Measurements from ENCODE around the gene RAB6B.

RAB6B gene

GRCh38 chr3:133894353-133895207 lies 1.1 kb downstream of the RAB6B start:
- no peak for DNase-seq (ENCODE audit: low read depth in 2 of 2)

DNA sequence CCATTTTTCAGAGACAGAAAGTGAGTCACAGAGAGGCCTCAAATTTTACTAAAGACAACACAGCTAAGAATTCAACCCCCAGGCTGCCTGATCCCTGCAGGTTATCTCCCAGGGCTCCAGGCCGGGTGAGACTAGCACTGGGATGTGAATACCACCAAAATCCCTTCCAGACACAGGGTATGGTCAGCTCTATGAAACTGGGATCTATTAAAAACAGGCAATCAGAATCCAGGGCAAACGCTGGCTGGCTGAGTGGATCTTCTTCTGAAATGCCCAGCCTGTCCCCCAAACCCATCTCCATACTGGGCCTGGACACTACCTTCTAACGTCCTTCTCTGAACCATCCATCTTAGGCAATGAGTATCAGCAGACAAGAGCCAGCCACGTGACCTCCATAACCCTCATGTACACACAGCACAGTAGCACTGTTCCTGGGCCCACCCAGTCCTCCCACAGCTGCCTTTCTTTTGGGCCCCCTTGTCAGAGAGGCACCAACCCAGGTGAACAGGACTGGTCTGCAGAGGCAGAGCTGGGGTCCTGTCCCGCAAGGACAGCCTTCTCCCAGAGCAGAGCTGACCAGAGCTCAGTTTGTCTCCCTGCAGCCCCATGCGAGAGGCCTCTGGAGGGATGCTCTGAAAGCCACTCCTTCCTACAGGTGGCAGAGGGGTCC lies 1.9 kb downstream of the RAB6B start:
- DNase-seq (ENCODE audit: low read depth in 2 of 2): no peak

DNA sequence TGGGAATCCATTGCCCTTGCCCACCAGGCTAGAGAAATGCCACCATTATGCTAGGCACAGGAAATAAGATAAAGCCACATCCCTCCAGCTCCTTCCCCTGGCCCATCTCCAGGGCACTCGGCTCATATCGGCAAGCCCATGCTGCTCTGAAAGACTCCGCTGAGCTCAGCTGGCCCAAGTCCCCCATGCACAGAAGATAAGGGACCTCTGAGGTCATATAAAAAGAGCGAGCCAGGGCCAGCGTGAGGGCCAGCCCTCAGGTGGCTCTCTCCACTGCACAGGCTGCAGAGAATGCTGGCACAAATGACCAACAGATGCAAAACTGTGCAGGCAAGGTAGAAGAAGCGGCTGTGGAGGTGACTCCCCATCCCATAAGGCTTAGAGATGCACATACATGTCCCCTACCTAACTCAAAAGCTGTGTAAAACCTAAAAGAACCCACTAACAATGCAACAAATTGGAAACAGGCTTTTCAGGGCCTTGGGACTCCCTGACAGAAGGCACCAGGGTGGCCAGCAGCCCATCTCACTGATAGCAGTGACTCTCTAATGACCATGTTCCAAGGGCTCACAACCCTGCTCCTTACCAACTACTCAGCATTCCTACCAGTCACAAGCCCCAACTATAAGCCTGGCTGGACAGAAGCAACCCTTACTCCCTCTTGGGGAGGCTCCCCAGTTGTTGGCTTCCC lies 3.0 kb downstream of the RAB6B start:
- DNase-seq (ENCODE audit: low read depth in 2 of 2): no peak

GRCh38 chr3:133891662-133892378 lies 3.9 kb downstream of the RAB6B start:
- DNase-seq (ENCODE audit: low read depth in 2 of 2): no peak

- no peak for DNase-seq (ENCODE audit: low read depth in 2 of 2)
These were observed 4.6 kb downstream of the RAB6B start for GRCh38 chr3:133890972-133891644.

GRCh38 chr3:133890037-133890436 lies 5.6 kb downstream of the RAB6B start:
- no peak for DNase-seq (ENCODE audit: low read depth in 2 of 2)

GRCh38 chr3:133888726-133889340 lies 6.8 kb downstream of the RAB6B start:
- DNase-seq (ENCODE audit: low read depth in 2 of 2): no peak

GRCh38 chr3:133887803-133888703 lies 7.6 kb downstream of the RAB6B start:
- no peak for DNase-seq (ENCODE audit: low read depth in 2 of 2)

DNA sequence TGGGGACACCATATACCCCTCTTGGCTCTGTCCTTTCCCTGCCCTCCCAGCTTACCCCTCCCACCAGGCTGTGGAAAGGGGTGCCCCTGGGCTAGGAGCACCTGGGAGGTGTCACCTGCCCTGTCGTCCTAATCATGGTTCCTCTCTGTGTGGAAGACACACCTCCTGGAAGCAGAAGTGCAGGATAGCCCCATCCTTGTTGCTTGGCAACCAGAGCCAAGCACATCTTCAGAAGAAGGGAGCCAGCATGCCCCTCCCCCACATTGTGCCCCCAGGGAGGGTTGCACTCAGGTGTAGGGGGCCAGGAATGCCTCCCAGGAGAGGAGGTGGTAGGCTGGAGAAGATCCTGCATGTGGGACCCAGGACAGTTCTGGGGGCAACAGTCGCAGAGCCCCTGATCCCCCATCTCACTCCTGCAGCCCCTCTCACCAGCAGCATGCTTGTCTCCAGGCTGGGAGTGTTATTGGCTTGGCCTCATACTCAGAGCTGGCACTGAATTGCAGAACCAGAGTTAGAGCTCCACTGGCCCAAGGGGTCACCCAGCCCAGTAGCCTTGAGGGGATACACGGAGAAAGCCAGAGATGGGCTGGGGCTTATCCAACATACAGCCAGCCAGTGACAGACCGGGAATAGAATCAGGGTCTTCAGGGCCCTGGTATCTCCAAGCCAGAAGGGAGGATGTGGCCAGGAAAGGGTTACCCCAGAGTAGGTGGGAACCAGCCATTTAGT lies 8.4 kb downstream of the RAB6B start:
- no peak for DNase-seq (ENCODE audit: low read depth in 2 of 2)

- no peak for DNase-seq (ENCODE audit: low read depth in 2 of 2)
These were observed 9.5 kb downstream of the RAB6B start for GRCh38 chr3:133886031-133886722.

GRCh38 chr3:133884887-133885711 lies 10.6 kb downstream of the RAB6B start:
- DNase-seq (ENCODE audit: low read depth in 2 of 2): no peak

DNA sequence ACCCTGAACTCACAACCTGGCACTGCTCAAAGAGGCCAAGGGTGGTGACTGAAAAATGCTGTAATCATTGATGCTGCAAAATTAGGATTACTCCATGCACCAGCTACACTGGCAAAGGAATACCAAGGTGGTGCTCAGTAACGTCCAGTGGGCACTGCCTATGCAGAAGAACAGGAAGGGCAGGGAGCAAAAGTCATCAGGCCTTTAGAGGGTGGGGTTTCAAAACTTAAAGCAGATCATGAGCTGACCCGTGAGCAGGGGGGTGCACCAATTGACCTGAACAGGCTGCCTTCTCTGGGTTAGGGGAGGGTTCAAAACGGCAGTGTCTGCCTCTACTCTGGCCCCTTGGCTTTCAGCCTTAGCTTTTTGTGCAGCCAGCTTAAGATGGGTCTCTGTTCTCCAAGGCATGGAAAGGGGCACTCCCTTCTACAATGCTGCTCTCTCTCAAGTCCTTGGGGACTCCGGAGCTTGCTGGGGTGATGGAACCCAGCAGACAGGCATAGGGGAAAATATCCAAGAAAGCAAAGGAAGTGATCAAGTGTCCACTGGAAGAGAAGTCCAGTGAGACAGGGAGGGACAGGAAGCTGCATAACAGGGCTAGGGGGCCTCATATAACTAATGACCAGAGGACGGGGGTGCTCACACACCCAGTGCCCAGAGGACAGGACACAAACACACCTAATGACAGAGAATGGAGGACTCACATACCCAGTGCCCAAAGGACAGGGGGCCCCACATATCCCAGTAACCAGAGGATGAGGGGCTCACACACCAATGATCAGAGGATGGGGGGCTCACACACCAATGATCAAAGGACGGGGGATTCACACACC lies 11.4 kb downstream of the RAB6B start:
- no peak for DNase-seq (ENCODE audit: low read depth in 2 of 2)

DNA sequence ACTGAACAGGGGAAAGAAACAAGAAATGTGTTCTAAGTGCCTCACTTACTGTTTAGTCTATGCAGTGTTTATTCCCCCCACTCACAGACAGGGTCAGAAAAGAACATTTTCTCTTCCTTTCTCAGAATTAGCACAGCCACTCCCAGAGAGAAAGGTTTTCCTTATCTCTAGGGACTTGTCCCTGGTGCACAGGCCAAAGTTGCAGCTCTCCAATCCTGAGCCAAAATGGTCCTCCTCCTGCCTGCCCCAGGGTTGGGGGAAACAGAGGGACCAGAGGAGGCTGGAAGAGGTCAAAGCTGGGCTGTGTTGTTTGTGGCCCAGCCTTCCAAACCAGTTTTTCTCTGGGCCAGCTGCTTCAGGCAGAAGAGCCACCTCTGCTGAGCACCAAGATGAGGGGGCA lies 12.0 kb downstream of the RAB6B start:
- DNase-seq (ENCODE audit: low read depth in 2 of 2): no peak

DNA sequence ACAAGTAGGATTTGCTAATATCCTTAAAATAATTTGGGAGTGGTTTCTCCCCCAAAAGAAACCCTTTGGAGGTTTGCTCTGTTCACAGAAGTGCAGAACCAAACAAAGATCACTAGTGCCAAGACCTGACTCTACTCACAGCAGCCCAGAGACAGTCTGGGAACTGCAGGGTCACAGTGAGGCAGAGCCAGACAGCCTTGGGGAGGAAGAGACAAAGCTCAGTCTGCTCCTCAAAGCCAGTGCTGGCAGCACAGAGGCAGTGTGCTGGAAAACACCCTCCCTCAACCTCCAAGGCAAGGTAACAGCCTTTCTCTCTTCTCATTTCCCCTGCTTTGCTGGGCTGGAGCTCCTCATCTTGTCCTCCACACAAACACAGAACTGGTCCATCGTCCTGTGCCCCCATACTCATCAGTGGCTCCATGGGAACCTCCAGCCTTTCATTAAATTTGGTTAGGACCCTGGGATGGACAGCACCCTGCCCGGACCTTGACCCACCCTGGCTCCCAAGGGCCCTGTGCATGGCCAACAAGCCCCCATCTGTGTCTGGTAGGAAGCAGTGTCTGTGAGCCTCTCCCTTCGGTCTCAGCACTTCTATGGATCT lies 12.6 kb downstream of the RAB6B start:
- no peak for DNase-seq (ENCODE audit: low read depth in 2 of 2)

DNA sequence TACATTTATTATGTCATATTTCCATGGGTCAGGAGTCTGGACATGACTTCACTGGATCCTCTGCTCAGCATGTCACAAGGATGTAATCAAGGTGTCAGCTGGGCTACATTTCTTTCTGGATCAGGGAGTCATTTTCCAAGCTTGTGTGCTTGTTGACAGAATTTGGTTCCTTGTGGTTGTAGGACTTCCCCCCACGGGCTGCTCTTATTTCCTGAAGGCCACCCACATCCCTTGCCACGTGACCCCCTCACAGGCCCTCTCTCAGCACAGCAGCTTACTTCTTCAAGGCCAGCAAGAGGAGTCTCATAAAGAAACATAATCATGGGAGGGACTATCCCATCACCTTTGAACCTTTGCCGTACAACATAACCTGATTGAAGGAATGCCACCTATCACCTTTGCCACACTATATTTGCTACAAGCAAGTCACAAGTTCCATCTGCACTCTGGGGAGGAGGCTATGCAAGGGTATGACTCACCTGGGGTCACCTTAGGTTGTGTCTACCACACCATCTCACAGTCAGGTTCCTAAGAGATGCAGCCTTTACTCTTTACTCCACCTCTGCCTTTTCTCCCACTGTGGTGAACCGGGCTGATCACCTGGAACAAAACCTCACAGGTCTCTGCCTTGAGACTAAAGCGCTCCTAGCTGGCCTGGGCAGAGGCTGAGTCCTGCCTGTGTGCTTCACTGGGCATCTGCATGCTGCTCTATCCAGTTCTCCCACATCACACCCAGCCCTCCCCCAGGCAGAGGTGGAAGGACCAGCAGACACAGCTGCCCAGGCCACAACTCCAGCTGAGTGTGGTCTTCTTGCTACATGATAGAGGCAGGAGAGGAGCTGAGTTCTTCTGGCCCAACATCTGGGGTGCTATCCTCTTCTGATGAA lies 13.5 kb downstream of the RAB6B start:
- DNase-seq (ENCODE audit: low read depth in 2 of 2): no peak

All from stimulated activated CD4-positive, alpha-beta T cell treated with anti-CD3 and anti-CD28 coated beads, Interleukin-12 subunit alpha, Interleukin-12 subunit beta, amount 100 ng/mL, for 24 hours (primary cell).